NCI-H1417 treated with DMSO at 0.1 percent for 48 hours (cell line): ENCODE results near the gene GFI1.
"Not testable (repeated sequence)": the region's sequence is repeated elsewhere in the genome, so short reads cannot be mapped to it uniquely, and the experiment has no call there.

Experiments
- DNase-seq: peaks from one replicate; lab custom pipeline; 2025; lab: John Stamatoyannopoulos, UW

The GFI1 gene

DNA sequence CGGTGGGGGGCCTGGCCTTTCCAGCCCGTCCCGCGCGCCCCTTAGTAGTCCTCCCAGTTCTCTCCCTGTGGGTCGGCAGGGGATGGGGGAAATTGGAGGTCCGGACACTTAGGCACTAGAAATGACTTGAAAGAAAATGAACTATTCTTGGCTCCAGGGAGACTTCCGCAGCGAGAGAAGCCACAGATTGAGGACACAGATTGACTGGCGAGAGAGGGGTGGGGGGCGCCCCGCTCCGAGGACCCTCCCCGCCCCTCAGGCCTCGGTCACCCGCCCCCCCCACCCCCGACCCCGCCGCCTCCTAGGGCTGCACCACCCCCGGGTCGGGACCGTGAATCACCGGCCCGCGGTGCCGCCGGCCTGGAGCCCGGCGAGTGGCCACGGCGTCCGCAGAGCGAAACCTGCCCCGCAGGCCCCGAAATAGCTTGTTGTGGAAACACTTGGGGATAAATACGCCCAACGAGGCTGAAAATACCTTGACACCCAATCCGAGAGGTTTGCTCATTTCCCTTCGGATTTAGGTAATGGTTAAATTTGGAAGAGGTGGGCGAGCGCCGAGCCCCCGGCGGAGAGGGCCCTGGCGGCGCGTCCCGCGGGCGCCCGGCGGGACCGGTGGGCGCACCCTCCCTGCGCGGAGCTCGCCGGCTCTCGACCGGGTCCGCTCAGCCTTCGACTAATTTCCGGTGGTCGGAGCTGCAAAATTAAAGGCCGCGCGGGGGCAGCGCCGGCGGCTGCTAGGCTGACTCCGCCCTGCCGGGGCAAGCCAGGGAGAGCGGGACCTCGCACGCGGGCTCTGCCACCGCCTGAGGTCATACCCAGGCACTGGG lies at the start of gene GFI1:
Gene GFI1, minus strand, starts transcription at position 675 of the 827 bp plus-strand sequence. CDS start 3,438 bp downstream, outside the sequence.
- no peak for DNase-seq

DNA sequence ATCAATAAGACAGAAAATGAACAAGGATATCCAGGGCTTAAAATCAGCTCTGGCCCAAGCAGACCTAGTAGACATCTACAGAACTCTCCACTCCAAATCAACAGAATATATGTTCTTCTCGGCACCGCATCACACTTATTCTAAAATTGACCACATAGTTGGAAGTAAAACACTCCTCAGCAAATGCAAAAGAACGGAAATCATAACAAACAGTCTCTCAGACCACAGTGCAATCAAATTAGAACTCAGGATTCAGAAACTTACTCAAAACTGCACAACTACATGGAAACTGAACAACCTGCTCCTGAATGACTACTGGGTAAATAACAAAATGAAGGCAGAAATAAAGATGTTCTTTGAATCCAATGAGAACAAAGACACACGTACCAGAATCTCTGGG lies 45.6 kb upstream of the GFI1 start:
- DNase-seq, result not testable (repeated sequence)

DNA sequence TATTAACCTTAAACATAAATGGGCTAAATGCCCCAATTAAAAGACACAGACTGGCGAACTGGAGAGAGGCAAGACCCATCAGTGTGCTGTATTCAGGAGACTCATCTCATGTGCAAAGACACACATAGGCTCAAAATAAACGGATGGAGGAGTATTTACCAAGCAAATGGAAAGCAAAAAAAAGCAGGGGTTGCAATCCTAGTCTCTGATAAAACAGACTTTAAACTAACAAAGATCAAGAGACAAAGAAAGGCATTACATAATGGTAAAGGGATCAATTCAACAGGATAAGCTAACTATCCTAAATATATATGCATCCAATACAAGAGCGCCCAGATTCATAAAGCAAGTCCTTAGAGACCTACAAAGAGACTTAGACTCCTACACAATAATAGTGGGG lies 45.2 kb upstream of the GFI1 start:
- not testable (repeated sequence) for DNase-seq

DNA sequence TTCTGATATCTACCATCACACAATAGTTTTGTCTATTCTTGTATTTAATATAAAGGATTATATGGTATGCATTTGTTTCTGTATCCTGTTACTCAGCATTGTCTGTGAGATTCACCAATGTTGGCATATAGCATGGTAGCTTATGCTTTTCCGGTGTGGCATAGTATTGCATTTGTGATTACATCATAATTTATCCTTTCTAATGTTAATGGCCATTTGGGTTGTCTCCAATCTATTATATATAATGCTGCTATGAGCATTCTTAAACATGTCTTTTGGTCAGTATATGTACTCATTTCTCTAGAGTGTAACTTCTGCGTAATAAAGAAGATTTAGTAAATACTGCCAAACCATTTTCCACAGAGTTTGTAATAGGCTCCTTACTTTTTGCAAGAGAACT lies 40.9 kb upstream of the GFI1 start:
- no peak for DNase-seq

DNA sequence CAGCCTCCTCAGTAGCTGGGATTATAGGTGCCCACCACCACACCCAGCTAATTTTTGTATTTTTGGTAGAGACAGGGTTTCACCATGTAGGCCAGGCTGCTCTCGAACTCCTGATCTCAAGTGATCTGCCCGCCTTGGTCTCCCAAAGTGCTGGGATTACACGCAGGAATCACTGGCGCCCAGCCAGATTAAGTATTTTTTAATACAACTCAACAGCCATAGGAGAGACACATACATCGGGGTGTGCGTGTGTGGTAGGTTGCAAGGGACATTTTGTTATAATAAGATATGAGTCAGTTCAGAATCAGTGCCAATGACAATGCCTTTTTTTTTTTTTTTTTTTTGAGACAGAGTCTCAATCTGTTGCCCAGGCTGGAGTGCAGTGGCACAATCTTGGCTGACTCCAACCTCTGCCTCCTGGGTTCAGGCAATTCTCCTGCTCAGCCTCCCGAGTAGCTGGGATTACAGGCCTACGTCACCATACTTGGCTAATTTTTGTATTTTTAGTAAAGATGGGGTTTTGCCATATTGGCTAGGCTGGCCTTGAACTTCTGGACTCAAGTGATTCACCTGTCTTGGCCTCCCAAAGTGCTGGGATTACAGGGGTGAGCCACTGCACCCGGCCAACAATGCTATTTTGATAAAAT lies 38.3 kb upstream of the GFI1 start:
- DNase-seq, result not testable (repeated sequence)

GRCh38 chr1:92519043-92519442 lies 32.3 kb upstream of the GFI1 start:
- no peak for DNase-seq

GRCh38 chr1:92516574-92516973 lies 29.8 kb upstream of the GFI1 start:
- no peak for DNase-seq

- DNase-seq, result no peak
These were observed 29.1 kb upstream of the GFI1 start for GRCh38 chr1:92515796-92516201.

- no peak for DNase-seq
These were observed 24.8 kb upstream of the GFI1 start for GRCh38 chr1:92511541-92511940.

- no peak for DNase-seq
These were observed 22.9 kb upstream of the GFI1 start for GRCh38 chr1:92509619-92510018.

DNA sequence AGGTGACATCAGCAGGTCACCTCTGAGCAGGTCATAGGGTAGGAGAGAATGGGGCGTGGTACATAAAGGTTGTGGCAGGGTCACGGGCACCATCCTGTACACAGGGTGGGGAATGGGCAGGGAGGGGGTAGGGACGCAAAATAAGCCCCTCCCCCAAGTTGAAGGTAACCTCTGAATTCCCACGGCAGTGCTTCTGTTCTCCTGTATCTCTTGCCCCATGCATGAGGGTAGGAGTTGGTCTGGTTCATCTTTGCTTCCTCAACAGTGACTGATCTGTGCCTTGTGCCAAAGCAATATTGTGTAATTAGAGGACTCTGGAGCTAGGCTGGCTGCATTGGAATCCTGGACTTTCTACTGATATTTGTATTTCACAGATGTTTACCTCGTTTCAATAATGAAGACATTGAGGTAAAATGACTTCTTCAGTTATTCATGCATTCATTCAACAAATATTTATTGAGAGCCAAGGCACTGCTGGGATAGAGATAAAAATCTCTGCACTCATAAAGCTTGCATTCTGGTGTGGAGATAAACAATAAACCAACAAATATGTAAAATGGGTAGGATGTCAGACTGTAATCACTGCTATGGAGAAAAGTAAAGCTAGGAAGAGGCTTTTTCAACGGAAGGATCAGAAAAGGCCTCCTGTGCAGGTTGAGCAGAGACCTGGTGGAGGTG lies 18.4 kb upstream of the GFI1 start:
- DNase-seq, result no peak

DNA sequence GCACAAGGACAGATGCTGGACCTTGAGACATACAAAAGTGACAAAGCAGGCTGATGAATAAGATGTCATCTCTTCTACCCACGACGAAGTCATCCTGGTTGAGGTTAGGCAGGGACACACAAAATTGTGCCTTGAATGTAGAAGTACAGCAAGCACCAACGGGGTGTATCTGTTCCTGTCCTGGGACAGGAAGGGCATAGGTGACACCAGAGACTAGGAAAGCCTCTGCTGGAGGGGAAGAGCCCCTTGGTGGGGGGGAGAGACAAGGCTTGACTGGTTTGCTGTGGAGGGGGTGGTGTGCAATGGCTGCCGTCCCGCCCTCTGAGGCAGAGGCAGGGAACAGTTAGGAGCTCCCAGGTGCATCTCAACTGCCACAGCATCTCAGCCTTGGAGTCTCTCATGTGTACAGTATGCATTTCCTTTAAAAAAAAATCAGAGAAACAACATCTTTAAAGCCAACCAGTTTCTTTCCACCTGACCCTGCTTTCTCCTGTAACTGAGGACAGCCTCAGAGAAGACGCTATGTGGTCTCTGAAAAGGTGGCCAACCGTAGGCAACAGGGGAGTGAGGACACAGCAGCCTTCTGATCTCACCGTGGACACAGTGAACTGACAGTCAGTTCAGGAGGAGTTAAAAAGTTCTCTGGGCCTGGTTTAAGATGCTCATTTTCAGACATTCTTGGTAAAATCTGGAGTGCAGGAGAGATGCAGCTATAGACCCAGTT lies 17.7 kb upstream of the GFI1 start:
- DNase-seq, result no peak

- DNase-seq, result no peak
These were observed 17.2 kb upstream of the GFI1 start for GRCh38 chr1:92503926-92504285.

DNA sequence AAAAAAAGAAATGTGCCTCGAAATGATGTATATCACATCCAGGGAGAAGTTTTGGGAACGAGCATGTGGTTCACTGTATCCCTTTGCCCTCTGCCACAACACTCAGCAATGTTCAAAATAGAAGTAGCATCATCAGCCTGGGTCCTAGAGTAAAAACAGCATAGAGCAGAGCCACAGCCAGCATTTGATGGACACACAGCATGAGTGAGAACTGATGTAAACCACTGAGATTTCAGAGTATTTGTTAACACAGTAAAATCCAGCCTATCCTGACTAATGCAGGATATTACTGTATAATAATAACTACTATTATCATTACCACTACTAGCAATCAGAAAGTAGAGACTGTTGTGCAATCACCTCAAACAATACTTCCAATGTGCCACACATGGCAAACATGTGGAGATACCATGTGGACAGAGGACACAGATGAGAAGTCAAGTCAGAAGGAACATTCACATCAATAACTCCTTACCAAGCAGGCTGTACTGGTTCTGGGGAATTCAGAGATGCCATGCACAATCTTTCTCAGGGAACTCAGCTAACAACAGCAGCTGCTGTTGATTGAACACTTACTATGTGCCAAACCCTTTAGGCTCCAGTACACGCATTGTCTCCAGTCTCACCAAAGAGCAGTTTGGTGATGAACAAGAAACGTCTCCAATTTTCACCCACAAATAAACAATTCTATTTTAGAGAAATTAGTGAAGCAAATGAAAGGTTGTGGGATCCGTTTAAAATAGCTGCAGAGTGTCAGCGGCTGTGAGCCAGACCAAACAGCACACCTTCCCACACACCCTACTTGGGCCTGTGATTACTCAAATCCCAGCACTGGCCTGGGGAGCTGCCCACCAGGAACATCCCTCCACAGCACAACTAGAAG lies 16.6 kb upstream of the GFI1 start:
- no peak for DNase-seq

GRCh38 chr1:92502247-92502646 lies 15.5 kb upstream of the GFI1 start:
- DNase-seq, result no peak

DNA sequence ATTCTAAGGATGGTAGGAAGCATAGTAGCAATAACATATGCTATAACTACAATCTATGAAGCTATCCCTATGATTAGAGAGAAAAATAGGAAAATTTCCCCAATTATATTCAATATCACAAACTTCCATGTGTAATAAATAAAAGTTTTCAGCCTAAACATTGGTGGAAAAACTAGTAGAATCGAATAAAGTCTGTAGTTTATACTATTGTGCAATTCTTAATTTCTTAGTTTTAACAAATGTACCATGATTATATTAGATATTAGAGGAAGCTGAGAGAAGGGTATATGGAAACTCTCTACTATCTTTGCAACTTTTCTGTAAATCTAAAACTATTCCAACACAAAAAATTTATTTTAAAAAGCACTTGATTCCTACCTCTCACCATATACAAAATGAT lies 13.8 kb upstream of the GFI1 start:
- no peak for DNase-seq

- DNase-seq, result no peak
These were observed 8.8 kb upstream of the GFI1 start for GRCh38 chr1:92495392-92496063.

DNA sequence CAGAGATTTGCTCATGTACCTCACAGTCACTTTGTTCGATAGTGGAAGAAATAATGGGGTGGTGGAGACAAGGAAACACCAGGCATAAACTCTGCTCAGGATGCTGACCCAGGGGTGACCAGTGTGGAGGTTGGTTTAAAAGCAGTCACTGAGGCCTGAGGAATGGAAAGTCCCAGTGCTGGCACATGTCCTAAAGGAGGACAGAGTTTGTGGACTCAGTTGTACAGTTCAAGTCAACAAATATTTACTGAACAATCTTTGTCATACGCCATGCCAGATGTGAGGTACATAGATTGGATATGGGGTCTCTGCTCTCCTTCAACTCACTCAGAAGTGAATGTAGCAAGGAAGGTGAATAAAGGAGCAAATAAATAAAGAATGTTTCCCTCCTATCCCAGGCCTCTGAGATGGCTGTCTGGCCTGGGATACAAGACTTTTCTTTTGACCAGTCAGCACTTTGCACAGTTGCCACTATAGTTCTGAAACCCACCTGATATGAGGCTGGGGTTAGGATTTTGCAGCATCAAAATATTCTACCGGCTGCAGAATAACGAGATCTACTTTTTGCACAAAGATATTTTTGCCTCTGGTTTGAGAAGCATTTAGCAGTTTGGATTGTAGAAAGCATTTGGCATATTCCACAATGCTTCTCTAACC lies 7.9 kb upstream of the GFI1 start:
- no peak for DNase-seq

GRCh38 chr1:92493139-92493538 lies 6.4 kb upstream of the GFI1 start:
- DNase-seq, result no peak

GRCh38 chr1:92488832-92489231 lies 2.1 kb upstream of the GFI1 start:
- DNase-seq, result no peak
